ENCODE results near the gene RASSF6.
"Not testable (repeated sequence)": the region's sequence is repeated elsewhere in the genome, so short reads cannot be mapped to it uniquely, and the experiment has no call there.

RASSF6 gene

DNA sequence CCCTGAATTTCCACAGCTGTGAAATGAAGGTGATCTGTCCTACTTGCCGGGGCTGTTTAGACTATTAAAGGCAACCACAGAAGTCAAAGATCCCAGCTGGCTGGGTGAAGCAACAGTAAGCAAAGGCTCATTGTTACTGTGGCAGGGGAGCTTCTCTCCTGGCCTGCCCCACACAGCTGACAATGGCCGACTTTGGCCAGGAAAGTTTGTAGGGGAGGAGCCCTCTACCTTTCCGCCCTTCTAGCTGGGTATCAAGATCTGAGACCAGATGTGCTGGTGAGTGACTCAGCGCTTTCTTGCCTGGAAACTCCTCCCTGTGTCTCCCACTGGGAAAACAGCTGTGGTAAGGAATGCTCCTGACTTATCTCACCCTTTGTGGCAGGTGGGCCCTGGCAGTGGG, 21.1 kb downstream of the RASSF6 start:
- WGBS, 2 experiments: 56 to 81% methylated on average over 3 to 4 of the region's 4 CpGs
- Histone ChIP-seq H3K4me1 (ENCODE audit: control insufficient read depth, insufficient read depth, low read length) (no peaks in the 10 kb centered on the region), H3K27ac (ENCODE audit: insufficient read depth, low read depth, low read length, poor library complexity, severe bottlenecking) (no peak overlapping the region), H3K9me3 (ENCODE audit: control insufficient read depth, low read length) (no peaks in the 10 kb centered on the region), H3K4me3 (ENCODE audit: insufficient read depth, low read depth, low read length) (no peak overlapping the region), H3K27me3 (ENCODE audit: control insufficient read depth, insufficient read depth, low read length, poor library complexity, severe bottlenecking) (no peaks in the 10 kb centered on the region), H3K36me3 (ENCODE audit: control insufficient read depth, insufficient read depth, low read length) (no peaks in the 10 kb centered on the region)

DNA sequence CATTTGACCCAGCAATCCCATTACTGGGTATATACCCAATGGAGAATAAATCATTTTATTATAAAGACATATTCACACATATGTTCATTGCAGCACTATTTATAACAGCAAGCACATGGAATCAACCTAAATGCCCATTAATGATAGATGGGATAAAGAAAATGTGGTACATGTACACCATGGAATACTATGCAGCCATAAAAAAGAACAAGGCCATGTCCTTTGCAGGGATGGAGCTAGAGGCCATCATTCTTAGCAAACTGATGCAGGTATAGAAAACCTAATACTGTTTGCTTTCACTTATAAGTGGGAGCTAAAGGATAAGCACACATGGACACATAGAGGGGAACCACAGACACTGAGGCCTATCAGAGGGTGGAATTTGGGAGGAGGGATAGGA, 22.6 kb downstream of the RASSF6 start:
- Histone ChIP-seq H3K4me3 (ENCODE audit: insufficient read depth, low read depth, low read length) (no peak overlapping the region), H3K27me3 (ENCODE audit: control insufficient read depth, insufficient read depth, low read length, poor library complexity, severe bottlenecking) (no peaks in the 10 kb centered on the region), H3K27ac (ENCODE audit: insufficient read depth, low read depth, low read length, poor library complexity, severe bottlenecking) (no peak overlapping the region), H3K9me3 (ENCODE audit: control insufficient read depth, low read length) (no peaks in the 10 kb centered on the region), H3K4me1 (ENCODE audit: control insufficient read depth, insufficient read depth, low read length) (no peaks in the 10 kb centered on the region), H3K36me3 (ENCODE audit: control insufficient read depth, insufficient read depth, low read length) (no peaks in the 10 kb centered on the region)

DNA sequence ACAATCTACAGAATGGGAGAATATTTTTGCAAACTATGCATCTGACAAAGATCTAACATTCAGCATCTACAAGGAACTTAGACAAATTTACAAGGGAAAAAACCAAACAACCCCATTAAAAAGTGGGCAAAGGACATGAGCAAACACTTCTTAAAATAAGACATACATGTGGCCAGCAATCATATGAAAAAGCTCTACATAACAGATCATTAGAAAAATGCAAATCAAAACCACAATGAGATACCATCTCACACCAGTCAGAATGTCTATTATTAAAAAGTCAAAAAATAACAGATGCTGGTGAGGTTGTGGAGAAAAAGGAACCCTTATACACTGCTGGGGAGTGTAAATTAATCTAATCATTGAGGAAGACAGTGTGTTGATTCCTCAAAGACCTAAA, 23.1 kb downstream of the RASSF6 start:
- H3K9me3 ChIP-seq (ENCODE audit: control insufficient read depth, low read length); H3K4me3 ChIP-seq (ENCODE audit: insufficient read depth, low read depth, low read length); H3K4me1 ChIP-seq (ENCODE audit: control insufficient read depth, insufficient read depth, low read length); H3K27me3 ChIP-seq (ENCODE audit: control insufficient read depth, insufficient read depth, low read length, poor library complexity, severe bottlenecking); H3K27ac ChIP-seq (ENCODE audit: insufficient read depth, low read depth, low read length, poor library complexity, severe bottlenecking); H3K36me3 ChIP-seq (ENCODE audit: control insufficient read depth, insufficient read depth, low read length): not testable (repeated sequence)

DNA sequence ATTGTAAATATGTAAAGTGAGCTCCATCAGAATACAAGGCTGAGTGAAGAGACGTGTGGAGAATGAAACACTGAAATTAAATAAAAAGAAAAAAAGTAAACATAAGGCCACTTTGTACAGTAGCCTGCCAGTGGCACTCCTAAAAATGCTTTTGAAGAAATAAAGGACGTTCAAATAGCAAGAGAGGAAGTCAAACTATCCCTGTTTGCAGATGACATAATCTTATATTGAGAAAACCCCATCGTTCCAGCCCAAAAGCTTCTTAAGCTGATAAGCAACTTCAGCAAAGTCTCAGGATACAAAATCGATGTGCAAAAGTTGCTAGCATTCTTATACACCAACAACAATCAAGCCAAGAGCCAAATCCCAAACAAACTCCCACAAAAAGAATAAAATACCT, 24.2 kb downstream of the RASSF6 start:
- Histone ChIP-seq H3K36me3 (ENCODE audit: control insufficient read depth, insufficient read depth, low read length) (no peaks in the 10 kb centered on the region), H3K4me3 (ENCODE audit: insufficient read depth, low read depth, low read length) (no peak overlapping the region), H3K9me3 (ENCODE audit: control insufficient read depth, low read length) (no peaks in the 10 kb centered on the region), H3K27me3 (ENCODE audit: control insufficient read depth, insufficient read depth, low read length, poor library complexity, severe bottlenecking) (no peaks in the 10 kb centered on the region), H3K4me1 (ENCODE audit: control insufficient read depth, insufficient read depth, low read length) (no peaks in the 10 kb centered on the region), H3K27ac (ENCODE audit: insufficient read depth, low read depth, low read length, poor library complexity, severe bottlenecking) (no peak overlapping the region)
- WGBS, 2 experiments: 64% methylated on average over 4 of the region's 4 CpGs

DNA sequence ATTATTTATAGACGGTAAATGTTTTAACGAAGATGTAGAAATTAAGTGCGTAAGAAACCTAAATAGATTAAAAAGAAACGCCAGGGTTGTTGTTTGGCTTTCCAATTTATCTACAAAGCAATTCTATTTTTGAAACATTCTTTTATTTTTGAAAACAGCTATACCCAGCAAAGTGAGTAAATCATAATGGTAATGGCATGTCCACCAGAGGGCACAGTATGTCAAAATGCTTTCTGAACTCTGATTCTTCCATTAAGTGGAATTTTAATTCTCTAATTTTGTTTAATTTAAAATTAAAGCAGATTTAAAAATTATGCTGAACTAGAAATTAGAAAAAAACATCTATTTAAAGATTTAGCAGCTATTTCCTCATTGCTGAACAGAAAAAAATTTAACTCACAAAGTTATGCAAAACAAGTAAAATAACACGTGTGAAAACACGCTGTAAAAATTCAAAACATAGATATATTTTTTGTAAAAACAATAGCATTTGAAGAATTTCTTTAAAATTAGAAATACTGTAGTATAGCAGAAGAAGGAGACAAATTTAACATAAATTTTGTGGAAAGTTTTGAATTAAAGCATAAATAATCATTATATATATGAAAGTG, 26.5 kb downstream of the RASSF6 start:
- H3K36me3 ChIP-seq (ENCODE audit: control insufficient read depth, insufficient read depth, low read length): no peaks in the 10 kb centered on the region
- H3K4me3 ChIP-seq (ENCODE audit: insufficient read depth, low read depth, low read length): no peak overlapping the region
- WGBS, 2 experiments: 92% methylated on average over 6 of the region's 6 CpGs; no CpG with 5 or more reads in 1 of the 2 experiments
- no peaks in the 10 kb centered on the region for H3K4me1 ChIP-seq (ENCODE audit: control insufficient read depth, insufficient read depth, low read length)
- no peak overlapping the region for H3K27ac ChIP-seq (ENCODE audit: insufficient read depth, low read depth, low read length, poor library complexity, severe bottlenecking)
- no peaks in the 10 kb centered on the region for H3K9me3 ChIP-seq (ENCODE audit: control insufficient read depth, low read length)
- no peaks in the 10 kb centered on the region for H3K27me3 ChIP-seq (ENCODE audit: control insufficient read depth, insufficient read depth, low read length, poor library complexity, severe bottlenecking)

DNA sequence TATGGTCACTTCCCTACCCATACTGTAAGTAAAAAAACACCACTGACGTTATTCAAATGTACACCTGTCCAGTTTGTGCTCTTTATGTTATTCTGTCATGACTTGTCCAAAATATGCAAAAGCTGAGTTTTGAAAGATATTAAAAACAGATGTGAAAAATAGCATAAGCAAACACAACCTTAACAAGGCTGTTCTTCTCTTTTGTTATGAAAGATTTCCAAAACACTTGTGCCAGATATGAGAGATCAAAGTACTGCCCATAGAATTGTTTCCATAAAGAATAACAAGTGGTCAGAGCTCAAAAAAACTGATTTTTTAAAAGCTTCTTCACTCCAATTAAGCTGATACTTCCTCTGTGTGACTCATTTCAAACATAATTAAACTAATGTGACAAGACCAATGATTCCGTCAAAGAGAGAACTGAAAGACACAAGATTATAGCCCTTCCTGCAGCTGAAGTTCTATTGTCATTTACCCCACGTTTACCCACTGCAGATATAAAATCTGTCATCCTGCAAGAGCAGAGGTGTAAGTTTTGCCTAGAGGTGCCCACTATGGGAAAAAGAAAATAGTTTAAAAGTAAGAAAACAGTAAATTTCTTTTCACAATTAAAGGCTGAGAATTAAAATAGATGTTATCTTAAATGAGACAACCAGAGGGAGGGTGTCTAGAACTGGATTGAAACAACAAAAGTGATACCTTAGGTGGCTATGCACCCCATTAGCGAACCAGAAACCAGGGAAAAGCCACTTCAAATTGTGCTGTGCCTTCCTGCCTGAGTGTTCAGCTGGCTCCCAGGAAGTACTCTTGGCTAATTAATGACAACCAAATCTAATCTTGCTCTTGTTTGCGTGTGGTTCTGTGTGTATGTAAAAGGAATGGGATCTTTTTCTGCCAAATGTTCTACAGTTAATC, 30.1 kb downstream of the RASSF6 start:
- Histone ChIP-seq H3K27ac (ENCODE audit: insufficient read depth, low read depth, low read length, poor library complexity, severe bottlenecking) (no peak overlapping the region), H3K4me3 (ENCODE audit: insufficient read depth, low read depth, low read length) (no peak overlapping the region)
- 90 to 91% methylated on average over 5 of the region's 5 CpGs for WGBS, 2 experiments

DNA sequence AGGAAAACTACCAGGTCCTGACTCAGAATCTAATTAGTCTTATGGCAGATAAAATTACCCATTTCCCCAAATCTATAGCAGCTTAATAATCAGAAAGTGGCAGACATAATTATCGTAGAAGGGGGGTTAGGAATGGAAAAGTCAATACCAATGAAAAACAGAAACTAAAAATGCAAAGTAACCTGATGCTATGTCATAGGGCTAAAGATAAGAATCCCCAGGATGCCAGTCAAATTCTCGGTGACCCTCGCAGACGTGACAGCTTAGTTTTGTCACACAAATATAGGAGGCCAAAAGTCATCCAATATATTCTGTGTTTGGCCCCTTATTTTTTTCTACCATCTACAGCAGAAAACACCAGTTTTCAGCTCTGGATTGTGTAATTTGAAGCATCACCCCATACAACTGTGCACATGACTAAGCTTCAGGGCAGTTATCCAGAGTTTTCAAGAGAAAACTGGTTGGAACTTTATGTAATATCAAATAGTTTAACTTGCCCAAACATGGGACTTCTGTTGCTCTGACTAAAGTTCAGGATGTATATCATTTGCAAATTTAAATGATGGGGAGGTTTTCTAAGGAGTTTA, 30.9 kb downstream of the RASSF6 start:
- no peaks in the 10 kb centered on the region for H3K36me3 ChIP-seq (ENCODE audit: control insufficient read depth, insufficient read depth, low read length)
- no peaks in the 10 kb centered on the region for H3K9me3 ChIP-seq (ENCODE audit: control insufficient read depth, low read length)
- H3K4me3 ChIP-seq (ENCODE audit: insufficient read depth, low read depth, low read length): no peak overlapping the region
- WGBS, 2 experiments: 79 to 91% methylated on average over 3 to 4 of the region's 4 CpGs
- H3K4me1 ChIP-seq (ENCODE audit: control insufficient read depth, insufficient read depth, low read length): no peaks in the 10 kb centered on the region
- H3K27me3 ChIP-seq (ENCODE audit: control insufficient read depth, insufficient read depth, low read length, poor library complexity, severe bottlenecking): no peaks in the 10 kb centered on the region
- no peak overlapping the region for H3K27ac ChIP-seq (ENCODE audit: insufficient read depth, low read depth, low read length, poor library complexity, severe bottlenecking)

More for the DNA sequence above, 30.1 kb downstream of the RASSF6 start:
- Histone ChIP-seq H3K36me3 (ENCODE audit: control insufficient read depth, insufficient read depth, low read length) (no peaks in the 10 kb centered on the region), H3K27me3 (ENCODE audit: control insufficient read depth, insufficient read depth, low read length, poor library complexity, severe bottlenecking) (no peaks in the 10 kb centered on the region), H3K9me3 (ENCODE audit: control insufficient read depth, low read length) (no peaks in the 10 kb centered on the region), H3K4me1 (ENCODE audit: control insufficient read depth, insufficient read depth, low read length) (no peaks in the 10 kb centered on the region)

DNA sequence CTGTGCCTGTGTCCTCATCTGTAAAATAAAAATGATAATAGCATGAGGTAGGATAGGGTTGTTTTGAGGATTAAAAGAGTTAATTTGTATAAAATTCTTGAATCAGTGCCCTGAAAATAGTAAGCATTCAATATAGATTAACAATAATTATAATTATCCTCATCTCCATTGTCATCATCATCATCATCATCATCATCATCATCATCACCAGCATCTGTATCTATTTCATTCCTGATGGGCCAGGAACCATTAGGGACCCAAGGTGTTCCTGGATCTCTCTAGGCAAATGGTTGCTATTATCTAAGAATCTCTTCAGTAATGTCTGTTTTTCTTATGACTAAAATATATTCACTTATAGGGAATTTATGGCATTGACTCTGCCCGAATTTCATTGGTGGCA, 31.6 kb downstream of the RASSF6 start:
- no peaks in the 10 kb centered on the region for H3K4me1 ChIP-seq (ENCODE audit: control insufficient read depth, insufficient read depth, low read length)
- H3K4me3 ChIP-seq (ENCODE audit: insufficient read depth, low read depth, low read length): no peak overlapping the region
- WGBS, 2 experiments: no CpG with 5 or more reads among the region's 1 CpG
- no peaks in the 10 kb centered on the region for H3K36me3 ChIP-seq (ENCODE audit: control insufficient read depth, insufficient read depth, low read length)
- no peaks in the 10 kb centered on the region for H3K27me3 ChIP-seq (ENCODE audit: control insufficient read depth, insufficient read depth, low read length, poor library complexity, severe bottlenecking)
- H3K27ac ChIP-seq (ENCODE audit: insufficient read depth, low read depth, low read length, poor library complexity, severe bottlenecking): no peak overlapping the region
- H3K9me3 ChIP-seq (ENCODE audit: control insufficient read depth, low read length): no peaks in the 10 kb centered on the region

DNA sequence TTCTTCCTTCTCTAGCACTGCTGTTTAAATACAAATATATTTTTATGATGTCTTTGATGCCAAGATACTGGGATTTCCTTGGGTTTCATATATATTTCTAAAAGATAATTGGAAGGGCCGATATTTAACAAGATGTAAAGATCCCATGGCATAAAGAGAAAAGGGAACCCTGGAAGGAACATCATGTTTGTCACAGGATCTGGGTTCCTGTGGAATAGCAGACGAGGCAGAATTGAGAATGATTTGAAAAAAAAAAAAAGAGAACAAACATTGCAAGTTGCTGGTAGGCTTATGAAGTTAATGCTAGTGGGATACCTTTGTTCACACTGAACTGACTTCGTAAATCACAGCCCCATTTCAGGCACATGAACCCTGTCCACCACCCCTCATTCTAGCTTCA, 33.6 kb downstream of the RASSF6 start:
- Histone ChIP-seq H3K36me3 (ENCODE audit: control insufficient read depth, insufficient read depth, low read length) (no peaks in the 10 kb centered on the region), H3K4me1 (ENCODE audit: control insufficient read depth, insufficient read depth, low read length) (no peaks in the 10 kb centered on the region), H3K4me3 (ENCODE audit: insufficient read depth, low read depth, low read length) (no peak overlapping the region), H3K9me3 (ENCODE audit: control insufficient read depth, low read length) (no peaks in the 10 kb centered on the region), H3K27me3 (ENCODE audit: control insufficient read depth, insufficient read depth, low read length, poor library complexity, severe bottlenecking) (no peaks in the 10 kb centered on the region), H3K27ac (ENCODE audit: insufficient read depth, low read depth, low read length, poor library complexity, severe bottlenecking) (no peak overlapping the region)
- 91 to 92% methylated on average over 3 of the region's 3 CpGs for WGBS, 2 experiments

DNA sequence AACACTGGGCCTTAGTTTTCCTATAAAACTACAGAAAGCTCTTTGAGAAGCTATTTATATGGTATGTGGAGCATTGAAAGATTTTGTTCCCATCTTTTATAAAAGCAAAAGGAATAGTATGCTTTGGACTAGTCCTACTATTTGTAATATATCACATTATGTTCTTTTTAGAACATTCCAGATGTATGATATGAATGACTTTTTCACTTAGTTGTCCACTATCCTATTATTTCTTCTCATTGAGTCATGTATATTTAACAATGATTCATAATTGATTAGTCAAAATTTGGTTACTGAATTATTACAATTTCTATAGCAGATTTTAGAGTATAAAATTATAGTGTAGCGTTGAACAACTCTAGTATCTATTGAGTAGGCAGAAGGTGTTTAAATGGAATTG, 34.2 kb downstream of the RASSF6 start:
- no peaks in the 10 kb centered on the region for H3K4me1 ChIP-seq (ENCODE audit: control insufficient read depth, insufficient read depth, low read length)
- no peak overlapping the region for H3K27ac ChIP-seq (ENCODE audit: insufficient read depth, low read depth, low read length, poor library complexity, severe bottlenecking)
- no peaks in the 10 kb centered on the region for H3K9me3 ChIP-seq (ENCODE audit: control insufficient read depth, low read length)
- no peak overlapping the region for H3K4me3 ChIP-seq (ENCODE audit: insufficient read depth, low read depth, low read length)
- WGBS, 2 experiments: 83 to 100% methylated on average over 1 of the region's 1 CpG
- no peaks in the 10 kb centered on the region for H3K27me3 ChIP-seq (ENCODE audit: control insufficient read depth, insufficient read depth, low read length, poor library complexity, severe bottlenecking)
- no peaks in the 10 kb centered on the region for H3K36me3 ChIP-seq (ENCODE audit: control insufficient read depth, insufficient read depth, low read length)

Measured in ectodermal cell (in vitro differentiated cells).